ENCODE data around the gene ELF5.

The ELF5 gene

DNA sequence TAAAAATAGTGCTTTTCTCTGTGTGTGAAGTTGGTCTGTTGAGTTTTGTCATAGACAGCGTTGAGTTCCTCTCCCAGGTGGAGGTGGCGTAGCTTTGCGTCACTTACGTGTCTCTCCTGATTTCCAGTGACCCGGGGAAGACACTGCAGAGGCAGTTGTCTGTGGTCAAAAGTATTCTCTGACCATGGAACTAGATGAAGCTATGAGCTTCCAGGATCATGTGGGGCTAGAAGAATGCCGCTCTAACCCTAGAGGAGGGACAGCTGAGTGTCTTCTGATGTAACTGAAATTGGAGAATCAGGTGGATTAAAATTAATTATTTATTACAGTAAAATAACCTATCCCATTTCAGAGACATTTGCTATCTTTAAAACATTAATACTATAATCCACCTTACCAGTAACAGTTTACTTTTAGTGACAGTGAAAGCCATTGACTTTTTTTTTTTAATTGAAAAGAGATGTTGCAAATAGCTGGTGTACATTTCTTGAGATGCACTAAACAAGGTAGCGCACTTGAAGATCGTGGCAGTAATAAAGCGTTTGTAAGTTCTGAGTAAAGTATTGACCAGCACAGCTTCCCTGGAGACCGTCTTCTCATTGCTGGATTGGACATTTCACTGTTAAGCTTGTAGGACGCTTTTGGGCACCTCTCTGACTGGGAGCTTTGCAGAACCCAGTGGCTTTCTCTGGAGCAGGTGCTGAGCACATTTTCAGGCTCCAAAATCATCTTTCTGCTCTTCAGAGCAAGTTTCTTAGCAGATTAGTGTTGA, 65.2 kb downstream of the ELF5 start:
- DNase-seq, result no peak

DNA sequence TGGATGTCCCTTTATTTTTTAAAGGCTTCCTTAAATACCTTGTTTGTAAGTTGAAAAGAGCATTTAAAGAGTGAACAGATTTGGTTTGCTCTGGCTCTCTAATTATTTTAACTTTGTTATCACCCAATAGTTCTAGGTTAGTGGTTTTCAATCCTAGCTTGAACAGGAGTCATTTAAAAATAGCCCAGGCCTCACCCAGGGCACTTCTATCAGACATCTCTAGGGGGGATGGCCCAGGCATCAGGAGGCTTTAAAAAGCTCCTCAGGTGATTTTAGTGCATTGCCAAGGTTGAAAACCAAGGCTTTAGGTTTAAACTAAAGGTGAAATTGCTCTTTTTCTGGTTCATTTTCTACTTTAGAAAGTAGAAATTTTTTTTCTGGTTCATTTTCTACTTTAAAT, 66.5 kb downstream of the ELF5 start:
- DNase-seq, result no peak

DNA sequence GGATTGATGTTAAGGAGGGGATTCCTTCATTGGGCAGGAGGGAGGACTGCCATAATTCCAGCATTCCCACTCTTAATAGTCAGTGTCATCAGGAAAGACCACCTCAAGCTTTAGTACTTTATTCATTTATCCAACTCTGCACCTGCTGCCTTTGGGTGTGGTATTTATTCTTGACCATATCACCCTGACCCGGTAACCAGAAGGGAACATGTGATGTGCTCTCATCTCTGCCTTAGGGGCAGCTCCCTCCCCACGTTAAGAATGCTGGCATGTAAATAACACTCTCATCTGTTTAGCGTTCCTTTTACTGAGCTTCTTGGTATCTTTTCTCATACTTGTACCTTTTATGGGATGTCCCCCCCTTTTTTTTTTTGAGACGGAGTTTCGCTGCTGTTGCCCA, 67.2 kb downstream of the ELF5 start:
- no peak for DNase-seq

DNA sequence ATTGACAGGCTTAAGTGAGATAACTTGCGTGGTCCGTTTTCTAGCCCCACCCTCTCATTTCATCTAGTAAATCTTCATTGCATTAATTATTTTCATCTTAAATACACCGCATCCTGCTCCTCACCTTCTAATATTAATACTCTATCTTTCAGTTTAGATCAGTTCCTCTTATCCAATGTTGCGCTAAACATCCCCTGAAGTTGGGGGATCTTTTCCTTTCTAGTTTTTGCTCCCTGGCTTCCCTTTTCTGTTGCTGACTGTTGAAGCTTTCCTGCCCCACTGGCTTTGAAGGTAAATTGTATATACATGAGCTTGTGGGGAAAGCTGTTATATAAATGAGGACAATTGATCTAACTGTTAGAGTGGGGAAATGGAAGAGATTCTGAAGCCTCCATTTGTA, 67.6 kb downstream of the ELF5 start:
- no peak for DNase-seq

DNA sequence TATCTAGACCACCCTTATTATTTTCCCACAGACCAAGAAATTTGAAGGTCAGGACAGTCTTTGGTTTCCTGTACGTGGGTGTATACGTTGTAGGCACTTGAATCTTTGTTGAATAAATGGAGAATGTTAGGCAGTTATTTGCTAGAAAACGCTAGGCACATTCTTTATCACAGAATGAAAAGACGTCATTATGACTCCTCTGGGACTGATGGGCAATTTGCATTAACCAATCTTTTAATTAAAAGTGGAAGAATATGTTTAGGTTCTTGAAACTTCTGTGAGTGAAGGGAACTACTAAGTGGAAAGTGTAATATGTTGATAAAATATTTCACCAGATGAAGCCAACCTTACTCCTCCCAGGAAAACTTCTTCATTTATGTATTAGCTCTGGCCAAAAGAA, 69.2 kb downstream of the ELF5 start:
- no peak for DNase-seq

DNA sequence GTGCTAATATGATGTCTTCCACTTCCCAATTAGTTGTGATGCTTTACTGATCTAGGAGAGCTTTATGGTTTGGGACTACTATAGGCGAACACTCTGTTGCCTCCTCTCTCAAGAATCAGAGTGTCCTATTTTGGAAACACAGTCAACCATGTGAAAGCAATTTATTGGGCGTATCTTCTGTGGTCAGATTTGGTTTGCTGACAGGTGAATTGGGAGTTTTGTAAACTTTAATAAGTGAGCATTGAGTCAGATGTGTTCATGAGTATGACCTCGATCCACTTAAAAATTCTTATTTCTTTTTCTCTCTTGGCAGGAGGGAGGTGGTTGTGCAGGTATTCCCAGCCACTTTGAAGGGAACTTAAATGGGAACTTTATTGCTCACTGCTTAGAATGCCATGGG, 70.5 kb downstream of the ELF5 start:
- no peak for DNase-seq

DNA sequence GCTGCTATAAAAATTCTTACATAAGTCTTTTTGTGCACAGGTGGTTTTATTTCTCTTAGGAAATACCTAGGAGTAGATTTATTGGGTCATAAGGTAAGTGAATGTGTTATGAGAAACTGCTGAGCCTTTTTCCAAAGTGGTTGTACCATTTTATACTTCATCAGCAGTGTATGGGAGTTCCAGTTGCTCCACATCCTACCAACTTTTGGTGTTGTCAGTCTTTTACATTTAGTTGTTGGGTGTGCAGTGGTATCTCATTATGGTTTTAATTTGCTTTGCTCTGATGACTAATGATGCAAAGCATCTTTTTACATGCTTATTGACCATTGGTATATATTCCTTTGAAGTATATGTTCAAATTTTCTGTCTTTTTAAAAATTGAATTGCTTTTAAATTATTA, 71.8 kb downstream of the ELF5 start:
- no peak for DNase-seq

DNA sequence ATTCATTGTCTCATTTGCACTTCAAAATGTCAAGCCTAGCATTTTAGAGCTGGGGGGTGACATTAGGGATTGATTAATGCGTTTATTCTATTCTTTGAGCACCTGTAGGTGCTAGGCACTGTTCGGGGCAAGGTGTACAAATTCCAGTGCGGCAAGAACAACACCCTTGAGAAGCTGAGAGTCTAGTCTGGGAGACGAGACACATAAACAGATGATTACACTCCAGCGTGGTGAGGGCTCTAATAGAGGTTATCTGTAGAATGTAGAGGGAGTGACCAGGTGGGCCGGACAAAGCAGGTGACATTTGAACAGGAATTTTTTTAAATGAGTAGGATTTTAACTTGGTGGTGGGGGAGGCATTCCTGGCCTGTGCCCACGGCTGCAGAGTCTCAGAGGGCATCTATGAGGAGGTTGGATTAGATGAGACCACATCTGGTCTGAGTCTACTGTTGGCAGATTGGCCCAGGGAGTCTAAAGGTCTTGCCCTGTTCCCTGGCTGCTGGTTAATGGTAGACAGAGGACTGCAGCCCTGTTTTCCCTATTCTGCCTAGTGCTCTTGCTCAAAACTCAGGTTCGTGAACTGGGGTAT, 73.9 kb downstream of the ELF5 start:
- no peak for DNase-seq

DNA sequence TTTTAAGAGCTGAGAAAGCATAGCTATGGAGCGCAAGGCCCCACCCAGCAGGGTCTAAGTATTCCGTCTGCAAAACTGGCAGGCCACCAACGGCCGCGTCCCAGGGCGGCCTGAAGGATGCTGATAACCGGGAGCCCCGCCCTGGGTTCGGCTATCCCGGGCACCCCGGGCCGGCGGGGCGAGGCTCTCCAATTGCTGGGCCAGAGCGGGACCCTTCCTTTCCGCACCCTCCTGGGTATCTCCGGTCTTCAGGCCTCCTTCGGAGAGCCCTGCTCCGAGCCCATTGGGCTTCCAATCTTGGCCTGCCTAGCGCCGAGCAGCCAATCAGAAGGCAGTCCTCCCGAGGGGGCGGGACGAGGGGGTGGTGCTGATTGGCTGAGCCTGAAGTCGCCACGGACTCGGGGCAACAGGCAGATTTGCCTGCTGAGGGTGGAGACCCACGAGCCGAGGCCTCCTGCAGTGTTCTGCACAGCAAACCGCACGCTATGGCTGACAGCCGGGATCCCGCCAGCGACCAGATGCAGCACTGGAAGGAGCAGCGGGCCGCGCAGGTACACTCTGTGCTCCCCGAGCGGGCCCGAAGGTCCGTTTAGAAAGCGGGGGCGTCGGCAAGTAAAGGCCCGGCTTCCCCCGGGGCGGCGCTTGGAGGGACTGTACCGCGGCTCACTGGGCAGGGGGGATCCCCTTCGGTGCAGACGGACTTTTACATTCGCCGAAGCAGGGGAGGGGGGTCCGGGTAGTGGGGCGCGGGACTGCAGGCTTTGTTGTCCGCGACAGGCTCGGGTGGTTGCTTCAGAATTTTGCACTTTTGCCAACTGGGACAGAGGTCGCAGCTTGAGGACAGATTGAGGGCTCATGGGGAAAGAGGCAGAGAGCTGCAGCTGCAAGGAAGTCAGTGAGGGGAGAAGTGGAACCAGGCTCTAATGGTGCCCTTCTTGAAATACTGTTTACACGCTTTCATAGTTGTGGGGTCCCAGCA, 74.8 kb downstream of the ELF5 start, which contains the start of gene CAT:
TSS of gene CAT (plus strand) at position 406 of the 979 bp plus-strand sequence. CDS start at position 486, 80 bp downstream.
- DNase-seq, result peak; percentile 98

DNA sequence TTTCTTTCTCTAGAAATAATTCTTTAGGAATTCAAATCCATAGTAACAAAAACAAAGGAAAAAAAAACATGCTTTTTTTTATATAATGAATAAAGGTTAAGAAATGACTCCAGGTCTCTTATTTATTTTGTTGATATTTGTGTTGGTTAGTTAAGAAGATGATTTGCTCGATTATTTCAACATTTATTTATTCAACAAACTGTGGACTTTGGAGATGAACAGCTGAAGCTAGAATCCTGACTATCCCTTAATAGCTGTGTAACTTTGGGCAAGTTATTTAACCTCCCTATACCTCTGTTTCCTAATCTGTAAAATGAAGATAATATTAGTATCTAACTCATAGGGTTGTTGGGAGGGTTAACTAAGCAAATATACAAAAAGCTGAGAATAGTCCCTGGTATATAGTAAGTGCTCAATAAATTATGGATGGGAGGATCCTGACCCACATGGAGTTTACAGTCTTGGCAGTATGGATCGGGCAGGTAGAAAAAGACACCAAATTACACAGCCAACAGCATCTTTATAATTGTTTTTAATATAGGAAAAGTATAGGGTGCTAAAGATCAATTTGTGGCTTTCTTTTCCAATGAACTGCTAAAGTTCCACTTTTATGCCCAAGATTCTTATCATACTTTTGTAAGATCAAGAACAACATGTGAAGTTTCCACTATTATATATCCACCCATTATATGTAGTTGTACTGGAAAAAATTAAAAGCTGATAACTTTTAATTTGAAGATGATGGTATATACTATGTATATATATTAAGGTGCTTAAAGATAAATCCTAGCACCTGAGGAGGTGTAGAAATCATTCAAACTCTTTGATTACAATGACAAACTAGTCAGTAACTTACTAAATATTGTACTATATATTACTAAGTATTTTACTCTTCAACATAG, 76.1 kb downstream of the ELF5 start:
- DNase-seq, result no peak

DNA sequence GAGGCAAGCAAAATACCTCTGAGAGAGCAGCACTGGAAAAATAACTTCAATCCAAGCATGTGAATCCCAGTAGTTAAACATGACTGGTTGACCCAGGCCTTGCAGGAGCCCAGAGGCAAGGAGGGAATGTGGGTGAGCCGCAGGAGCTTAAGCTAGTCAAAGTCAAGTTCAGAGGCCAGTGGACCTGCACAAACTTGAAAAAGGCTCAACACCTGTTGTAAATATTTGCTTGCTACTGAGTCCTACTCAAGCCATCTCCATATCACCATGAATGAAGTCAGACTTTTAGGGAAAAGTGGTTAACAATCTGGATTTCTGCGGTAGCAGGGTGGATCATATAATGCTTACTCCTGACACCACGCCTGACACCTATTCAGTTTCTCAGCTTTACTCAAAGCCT, 79.7 kb downstream of the ELF5 start:
- DNase-seq, result no peak

DNA sequence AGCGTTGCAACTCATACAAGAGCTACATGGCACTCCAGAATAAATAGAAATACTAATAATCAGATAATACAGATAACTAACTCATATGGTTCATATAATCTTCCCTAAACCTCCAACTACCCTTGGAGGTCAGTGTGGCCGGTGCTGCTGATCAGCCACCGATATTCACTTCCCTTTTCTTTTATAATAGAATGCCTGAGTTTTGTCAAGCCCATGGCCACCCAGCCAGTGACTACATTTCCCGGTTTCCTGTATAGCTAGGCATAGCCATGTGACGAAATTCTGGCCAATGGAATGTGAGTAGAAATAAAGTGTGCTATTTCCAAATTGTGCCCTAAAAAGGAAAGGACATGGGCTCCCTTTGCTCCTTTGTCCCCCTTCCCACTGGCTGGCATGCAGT, 80.8 kb downstream of the ELF5 start:
- no peak for DNase-seq

DNA sequence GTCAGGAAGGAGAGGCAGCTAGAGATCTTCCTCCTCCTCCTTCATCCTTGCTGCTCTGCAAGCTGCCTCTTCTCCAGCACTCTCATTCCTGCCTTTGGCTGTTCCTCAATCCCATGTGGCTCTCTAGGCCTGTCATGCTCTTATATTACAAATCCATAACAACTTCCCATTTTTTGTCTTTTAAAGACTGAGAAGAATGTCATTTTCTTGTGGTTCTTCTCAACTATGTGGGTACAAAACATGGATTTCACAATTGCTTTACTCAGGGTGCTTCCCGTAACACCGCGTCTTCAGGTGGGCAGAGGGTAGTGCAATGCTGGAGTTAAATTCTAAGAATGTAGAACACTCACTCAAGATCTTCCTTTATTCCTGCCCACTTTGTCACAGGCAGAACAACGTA, 81.6 kb downstream of the ELF5 start:
- DNase-seq, result no peak
